GM12878 (cell line): ENCODE measurements around the gene SNCAIP. TPM values are rescaled to one million over a fixed set of nuclear protein-coding genes. Genes with fewer than 3 reads are reported as not detected.

Experiments used
- ATAC-seq: fragments of 200-7000 bp; cut with Tn5 transposase; 3 replicates; pipeline ENCODE4 v1.9.1; 2020; ENCODE audit warnings: mild to moderate bottlenecking, moderate library complexity
- BruUV-seq: library from RNA; stranded (reverse); fragments of 400-500 nt; replicated peaks from 2 replicates; lab custom pipeline; 2021; lab: Mats Ljungman, UMichigan
- CTCF ChIA-PET: fragments of 300-600 bp; sonication (Branson Sonifier 250); formaldehyde crosslinking; extraction: SDS; loops from one replicate; lab custom pipeline; 2021; ENCODE audit warnings: inconsistent platforms; lab: Yijun Ruan, JAX
- POLR2A ChIA-PET: fragments of 350-600 bp; formaldehyde crosslinking; extraction: SDS; loops from one replicate; lab custom pipeline; 2021; ENCODE audit warnings: inconsistent platforms; lab: Charles Lee
- RAD21 ChIA-PET: fragments of 300-600 bp; sonication (Branson Sonifier 250); formaldehyde crosslinking; loops from one replicate; lab custom pipeline; 2023; ENCODE audit warnings: antibody characterized with exemption; ENCODE audit not compliant: unreplicated experiment; lab: Charles Lee
- SMC1A ChIA-PET: fragments of 300-600 bp; sonication (Branson Sonifier 250); formaldehyde crosslinking; loops from one replicate; lab custom pipeline; 2023; ENCODE audit not compliant: unreplicated experiment, uncharacterized antibody; lab: Charles Lee
- DNase-seq: peaks from one replicate; pipeline ENCODE4 v3.0.0-alpha.2; 2011; ENCODE audit warnings: low read depth, low spot score
- FAIRE-seq: peaks from 3 replicates; lab custom pipeline; 2011; peaks lifted over from hg19 to GRCh38; lab: Jason Lieb, UNC
- H2AFZ ChIP-seq: 2 replicates; pipeline ENCODE4 v1.6.0; 2011; ENCODE audit warnings: low read depth, low read length, control low read depth; ENCODE audit not compliant: control insufficient read depth
- H3K27ac ChIP-seq: 2 replicates; pipeline ENCODE4 v1.5.1; 2011; ENCODE audit warnings: control low read depth; ENCODE audit not compliant: control insufficient read depth, insufficient read depth
- H3K27me3 ChIP-seq, 2 experiments: replicated peaks in 1 of 2; 2 replicates each; pipeline versions ENCODE4 v1.6.0 to v1.6.1; 2011; ENCODE audit warnings: low read length in 1 of 2; ENCODE audit not compliant: control insufficient read depth in 2 of 2, insufficient read depth in 2 of 2
- H3K36me3 ChIP-seq, 2 experiments: 2 replicates each; pipeline ENCODE4 v1.5.1; 2011; ENCODE audit warnings: low read length in 1 of 2; ENCODE audit not compliant: control insufficient read depth in 2 of 2, insufficient read depth in 2 of 2
- H3K4me1 ChIP-seq: 2 replicates; pipeline ENCODE4 v1.6.1; 2011; ENCODE audit warnings: mild to moderate bottlenecking, low read length, moderate library complexity, mixed read lengths; ENCODE audit not compliant: control insufficient read depth, insufficient read depth
- H3K4me2 ChIP-seq: 2 replicates; pipeline ENCODE4 v1.6.0; 2011; ENCODE audit warnings: control low read depth; ENCODE audit not compliant: control insufficient read depth, insufficient read depth
- H3K4me3 ChIP-seq: fragments of 200-600 bp; sonication (generic); 2 replicates; pipeline ENCODE4 v1.5.1; 2016
- H3K79me2 ChIP-seq: 2 replicates; pipeline ENCODE4 v1.6.0; 2011; ENCODE audit warnings: low read length; ENCODE audit not compliant: control insufficient read depth, insufficient read depth
- H3K9ac ChIP-seq: 2 replicates; pipeline ENCODE4 v1.8.0; 2011; ENCODE audit warnings: low read length, control low read depth, mixed read lengths; ENCODE audit not compliant: control insufficient read depth, insufficient read depth
- H3K9me3 ChIP-seq: replicated peaks from 3 replicates; pipeline ENCODE4 v1.5.1; 2011; ENCODE audit warnings: mild to moderate bottlenecking, low read length; ENCODE audit not compliant: control insufficient read depth, insufficient read depth
- H4K20me1 ChIP-seq: 2 replicates; pipeline ENCODE4 v1.6.0; 2011; ENCODE audit not compliant: control insufficient read depth, insufficient read depth
- ATF3 ChIP-seq: IDR thresholded peaks from 2 replicates; pipeline ENCODE4 v1.6.1; 2011; ENCODE audit warnings: low read depth, mild to moderate bottlenecking, low read length, moderate library complexity, borderline replicate concordance; ENCODE audit errors: extremely low read depth
- CHD2 ChIP-seq: IDR thresholded peaks from 2 replicates; pipeline ENCODE4 v1.6.1; 2011; ENCODE audit warnings: low read depth, low read length, improper control_type of control experiment, borderline replicate concordance
- EP300 ChIP-seq, 2 experiments: fragments of 150-350 bp in 1 of 2; IDR thresholded peaks; 2 replicates each; pipeline ENCODE4 v1.6.1; 2011 to 2012; ENCODE audit warnings: low read depth in 2 of 2, low read length in 2 of 2, borderline replicate concordance in 1 of 2, improper control_type of control experiment in 1 of 2, inconsistent platforms in 1 of 2; ENCODE audit not compliant: control insufficient read depth in 1 of 2
- GABPA ChIP-seq: IDR thresholded peaks from 2 replicates; pipeline ENCODE4 v1.6.1; 2014; ENCODE audit warnings: antibody characterized with exemption, low read depth, mild to moderate bottlenecking, inconsistent platforms
- GATAD2B ChIP-seq: fragments of 450-650 bp; conservative IDR thresholded peaks from 2 replicates; pipeline ENCODE4 v1.6.1; 2017; ENCODE audit warnings: low read depth, mild to moderate bottlenecking, moderate library complexity
- IKZF1 ChIP-seq: fragments of 450-650 bp; conservative IDR thresholded peaks from 2 replicates; pipeline ENCODE4 v1.6.1; 2017; ENCODE audit warnings: antibody characterized with exemption, mild to moderate bottlenecking
- KAT2A ChIP-seq: conservative IDR thresholded peaks from 2 replicates; pipeline ENCODE4 v1.6.1; 2011; ENCODE audit warnings: low read depth, low read length; ENCODE audit not compliant: control insufficient read depth
- KLF5 ChIP-seq: fragments of 450-650 bp; IDR thresholded peaks from 2 replicates; pipeline ENCODE4 v1.6.1; 2014; ENCODE audit warnings: mild to moderate bottlenecking; ENCODE audit not compliant: partially characterized antibody
- LARP7 ChIP-seq: fragments of 450-650 bp; IDR thresholded peaks from 2 replicates; pipeline ENCODE4 v1.6.1; 2017; ENCODE audit warnings: mild to moderate bottlenecking
- NFYA ChIP-seq: IDR thresholded peaks from 2 replicates; pipeline ENCODE4 v1.6.1; 2011; ENCODE audit warnings: low read depth, mild to moderate bottlenecking, low read length, improper control_type of control experiment, borderline replicate concordance
- NR2F1 ChIP-seq: fragments of 450-650 bp; conservative IDR thresholded peaks from 2 replicates; pipeline ENCODE4 v1.6.1; 2017; ENCODE audit warnings: mild to moderate bottlenecking
- PAX8 ChIP-seq: fragments of 450-650 bp; IDR thresholded peaks from 2 replicates; pipeline ENCODE4 v1.6.1; 2017; ENCODE audit warnings: mild to moderate bottlenecking, moderate library complexity
- RELB ChIP-seq: fragments of 450-650 bp; IDR thresholded peaks from 2 replicates; pipeline ENCODE4 v1.6.1; 2017; ENCODE audit warnings: low read depth, mild to moderate bottlenecking, moderate library complexity
- SIN3A ChIP-seq: IDR thresholded peaks from 2 replicates; pipeline ENCODE4 v1.6.1; 2012; ENCODE audit warnings: low read depth, low read length, improper control_type of control experiment
- SP1 ChIP-seq: IDR thresholded peaks from one replicate; pipeline ENCODE4 v1.6.1; 2011; ENCODE audit warnings: low read depth, low read length
- SREBF1 ChIP-seq: IDR thresholded peaks from 2 replicates; pipeline ENCODE4 v1.6.1; 2012; ENCODE audit warnings: mild to moderate bottlenecking, low read length
- SREBF2 ChIP-seq: IDR thresholded peaks from 2 replicates; pipeline ENCODE4 v1.6.1; 2012; ENCODE audit warnings: mild to moderate bottlenecking, low read length
- YBX1 ChIP-seq: fragments of 450-650 bp; IDR thresholded peaks from 2 replicates; pipeline ENCODE4 v1.6.1; 2016; ENCODE audit warnings: antibody characterized with exemption
- YY1 ChIP-seq: IDR thresholded peaks from 2 replicates; pipeline ENCODE4 v1.6.1; 2011; ENCODE audit warnings: low read depth, mild to moderate bottlenecking, low read length
- WGBS: methylation state at CpG from one replicate; pipeline ENCODE4 v1.1.6; 2016; ENCODE audit warnings: low lambda C conversion rate; ENCODE audit not compliant: insufficient replicate concordance, insufficient coverage; ENCODE audit errors: missing lambda C conversion rate; 5-methylcytosine and 5-hydroxymethylcytosine counted together
- in situ Hi-C: fragments of 300-500 bp; cut with MboI; formaldehyde crosslinking; loops from 9 replicates; pipeline ENCODE4 v1.14.3; 2018; ENCODE audit warnings: mixed read lengths
- intact Hi-C: fragments of 100-400 bp; cut with micrococcal nuclease; formaldehyde crosslinking; loops from one replicate; pipeline ENCODE4 v1.14.2; 2022; ENCODE audit not compliant: unreplicated experiment
- polyA plus RNA-seq, 11 experiments: library from polyadenylated mRNA; depleted of rRNA in 4 of 11; unstranded in 6 of 11; stranded (reverse) in 5 of 11; fragments of >200 nt; fragmentation: Nextera tagmentation in 4 of 11; fragmentation: Illumina TruSeq in 1 of 11; extraction: Ambion mirVana in 4 of 11; extraction: Trizol in 1 of 11; gene quantifications; 1 replicate in 1 of 11; 2 replicates in 10 of 11; pipeline versions ENCODE4 v1.2.1 to v1.2.3, GENCODE V29; 2011 to 2016; ENCODE audit warnings: inconsistent platforms in 2 of 11, missing spikeins in 2 of 11, low read depth in 1 of 11
- total RNA-seq, 4 experiments: library from RNA; depleted of rRNA in 3 of 4; stranded (reverse); fragments of >200 nt in 3 of 4; fragmentation: Illumina TruSeq in 1 of 4; extraction: Trizol in 1 of 4; gene quantifications; 2 replicates each; pipeline versions ENCODE4 v1.2.1 to v1.2.3, GENCODE V29; 2013 to 2021

Gene SNCAIP
- total and polyA plus RNA-seq, 10 of the 15 experiments (the other 5 are each of a cell fraction or from before 2014, with no cell fraction given) = 0.03 to 0.62 (median 0.16) TPM; not detected in 1

- Histone ChIP-seq H3K9ac (no peak overlapping the region), H3K4me1 (no peaks in the 10 kb centered on the region), H3K27ac (no peak overlapping the region), H3K4me3 (no peak overlapping the region), H3K79me2 (no peaks in the 10 kb centered on the region), H3K4me2 (no peak overlapping the region), H4K20me1 (no peaks in the 10 kb centered on the region), H3K36me3 (no peaks in the 10 kb centered on the region), H2AFZ (no peak overlapping the region), H3K27me3 (no peaks in the 10 kb centered on the region; a peak in 1 of 4 replicates), H3K9me3 (no peaks in the 10 kb centered on the region)
- DNase-seq (no peak), ATAC-seq (no peak), FAIRE-seq (no peak)
- CTCF ChIA-PET = interaction anchor here (0.8 kb wide), 1 partner anchor 124 kb away, joined by 3 read pairs; no protein-coding TSS in a partner anchor
- BruUV-seq = no TSS peak
- TF ChIP-seq LARP7 (no peak), NFYA (no peak), CHD2 (no peak), ATF3 (no peak), GATAD2B (no peak), NR2F1 (no peak), EP300 (IDR thresholded peaks at IDR 0.05; ENCODE audit: borderline replicate concordance in 1 of 2, control insufficient read depth in 1 of 2, low read depth in 2 of 2, low read length in 2 of 2) (no peak), SREBF1 (no peak), SIN3A (no peak), YBX1 (no peak), SP1 (no peak), KAT2A (no peak), KLF5 (no peak), YY1 (no peak), PAX8 (no peak), SREBF2 (no peak), IKZF1 (no peak), GABPA (no peak), RELB (no peak)
- WGBS = 23% methylated on average over 7 of the region's 7 CpGs
- intact Hi-C loops (no loop called here), in situ Hi-C loops (no loop called here)
- SMC1A ChIA-PET = interaction anchor here (2.9 kb wide), 1 partner anchor 10 kb away, joined by 11 read pairs; no protein-coding TSS in a partner anchor
- POLR2A ChIA-PET = no interaction called here
- RAD21 ChIA-PET = interaction anchor here (0.6 kb wide), 1 partner anchor 329 kb away, joined by 3 read pairs; no protein-coding TSS in a partner anchor
Observed at GRCh38 chr5:122291000-122291901, 20.8 kb upstream of the SNCAIP start.
